Fibroblast of skin of abdomen (primary cell): ENCODE results near the gene TDRD12.

Source experiments
- DNase-seq: peaks from one replicate; pipeline ENCODE4 v3.0.0-alpha.2; 2013

The TDRD12 gene

GRCh38 chr19:32868206-32868950, 148.8 kb downstream of the TDRD12 start:
- DNase-seq = no peak

- DNase-seq = no peak
Observed at GRCh38 chr19:32869369-32869965, 149.9 kb downstream of the TDRD12 start, which contains the start of gene SLC7A9. Gene SLC7A9, minus strand, starts transcription at chr19:32869767. Its CDS starts 1,233 bp downstream, at chr19:32868534.

- no peak for DNase-seq
Observed at GRCh38 chr19:32869966-32870573, 150.5 kb downstream of the TDRD12 start.

DNA sequence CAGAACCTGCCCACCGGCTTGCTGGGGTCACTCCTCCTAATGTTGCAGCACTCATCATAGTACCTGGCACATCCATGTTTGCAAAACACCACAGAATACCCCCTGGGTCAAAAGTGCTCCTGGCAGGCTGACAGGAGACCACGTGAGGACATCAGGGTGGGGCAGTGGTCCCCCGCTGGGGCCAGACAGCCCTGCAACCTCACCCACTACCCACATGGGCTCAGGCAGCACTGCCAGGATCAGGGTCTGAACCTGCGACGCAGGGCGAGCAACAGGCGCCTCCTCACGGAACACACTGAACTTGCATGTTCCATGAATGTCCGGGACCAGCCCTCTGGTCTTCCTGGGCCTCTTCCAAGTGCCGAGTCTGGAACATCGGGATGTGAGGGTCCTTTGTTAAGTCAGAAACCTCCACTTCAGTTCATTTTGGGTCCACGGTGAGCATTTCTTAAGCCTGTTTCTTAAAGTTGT, 151.4 kb downstream of the TDRD12 start:
- no peak for DNase-seq

- DNase-seq = no peak
Observed at GRCh38 chr19:32872391-32872790, 152.8 kb downstream of the TDRD12 start.

DNA sequence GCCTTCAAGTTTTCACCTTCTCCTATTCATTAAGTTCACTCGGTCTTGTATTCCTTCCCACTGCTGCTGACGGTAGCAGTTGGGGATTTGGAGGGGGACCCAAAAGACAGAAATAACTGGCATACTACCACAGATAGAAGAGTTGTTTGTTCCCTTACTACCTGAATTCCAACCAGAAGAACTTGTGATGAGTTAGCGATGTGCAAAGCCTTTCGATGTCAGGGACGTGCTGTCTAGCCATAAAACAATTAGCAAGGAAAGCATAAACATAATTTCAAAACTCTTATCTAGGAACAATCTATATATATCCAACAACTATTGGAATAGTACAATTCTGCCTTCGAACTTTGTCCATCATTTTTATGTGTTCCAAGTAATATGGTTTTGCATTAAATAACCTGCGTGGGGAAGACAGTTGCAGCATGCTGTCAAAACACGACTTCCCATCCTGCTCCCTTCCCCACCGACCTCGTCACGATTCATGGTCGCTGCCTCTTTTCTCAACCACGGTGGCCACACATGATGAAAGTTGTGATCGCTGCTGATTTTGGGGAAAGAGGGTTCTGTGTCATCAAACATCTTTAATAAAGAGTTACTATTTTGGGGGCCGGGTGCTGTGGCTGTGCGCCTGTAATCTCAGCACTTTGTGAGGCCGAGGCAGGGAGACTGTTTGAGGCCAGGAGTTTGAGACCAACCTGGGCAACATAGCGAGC, 153.8 kb downstream of the TDRD12 start:
- DNase-seq = no peak

- no peak for DNase-seq
Observed at GRCh38 chr19:32874605-32875004, 155.0 kb downstream of the TDRD12 start.

DNA sequence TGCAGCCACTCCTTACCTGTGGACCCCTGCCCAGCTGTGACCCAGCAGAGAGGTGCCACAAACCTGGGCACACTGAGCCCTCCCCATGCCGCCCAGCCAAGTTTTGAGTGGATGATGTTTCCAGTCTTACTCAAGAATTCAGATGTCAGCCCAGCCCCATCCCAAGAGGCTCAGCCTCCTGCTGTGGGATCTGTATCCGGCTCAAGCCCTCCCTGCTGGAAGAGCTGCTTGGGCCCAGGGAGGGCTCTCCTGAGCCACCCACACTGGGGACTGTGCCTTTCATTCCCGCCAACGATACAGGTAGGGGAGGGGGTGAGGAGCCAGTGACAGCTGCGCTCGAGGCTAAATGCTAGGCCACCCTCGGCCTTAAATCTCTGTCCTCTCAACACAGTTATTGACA, 155.9 kb downstream of the TDRD12 start:
- DNase-seq = no peak

GRCh38 chr19:32876236-32876918, 156.8 kb downstream of the TDRD12 start:
- no peak for DNase-seq

DNA sequence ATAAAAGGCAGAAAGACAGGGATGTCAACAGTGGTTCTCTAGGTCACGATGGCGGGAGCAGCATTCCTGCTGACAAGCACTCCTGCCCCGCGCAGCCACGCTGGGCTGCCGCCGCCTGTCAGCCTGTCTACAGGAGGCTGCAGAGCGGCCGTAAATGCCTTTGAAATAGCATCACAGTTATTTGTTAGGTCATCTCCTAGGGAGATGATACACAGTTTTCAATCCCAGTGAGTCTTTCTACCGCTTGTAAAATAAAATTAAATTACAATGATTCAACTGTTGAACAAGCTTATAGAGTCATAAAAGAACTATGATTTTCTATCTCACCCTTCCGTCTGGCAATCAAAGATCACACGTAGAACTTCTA, 157.3 kb downstream of the TDRD12 start:
- peak; percentile 64 for DNase-seq
